ENCODE measurements around the gene TMEM260.
"Not testable (repeated sequence)": the region's sequence is repeated elsewhere in the genome, so short reads cannot be mapped to it uniquely, and the experiment has no call there.

The TMEM260 gene

DNA sequence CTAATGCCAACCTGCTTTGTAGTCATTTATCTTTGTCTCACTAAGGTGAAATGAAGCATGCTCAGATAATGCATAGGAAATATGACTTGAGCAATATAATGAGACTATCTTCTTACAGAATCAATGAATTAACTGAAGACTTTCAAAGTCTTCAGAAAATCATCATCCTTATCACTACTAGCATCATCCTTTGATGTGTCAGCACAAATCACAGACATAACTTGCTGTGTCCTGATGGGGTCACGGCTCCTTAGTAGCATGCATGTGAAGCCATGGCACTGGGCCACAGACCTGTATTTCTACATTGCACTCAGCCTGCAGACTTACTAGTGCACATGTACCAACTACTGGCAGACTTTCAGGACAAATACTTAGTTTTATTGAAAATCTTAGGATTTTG lies 18.9 kb downstream of the TMEM260 start:
- no peak for DNase-seq (ENCODE audit: low read depth in 2 of 2)

DNA sequence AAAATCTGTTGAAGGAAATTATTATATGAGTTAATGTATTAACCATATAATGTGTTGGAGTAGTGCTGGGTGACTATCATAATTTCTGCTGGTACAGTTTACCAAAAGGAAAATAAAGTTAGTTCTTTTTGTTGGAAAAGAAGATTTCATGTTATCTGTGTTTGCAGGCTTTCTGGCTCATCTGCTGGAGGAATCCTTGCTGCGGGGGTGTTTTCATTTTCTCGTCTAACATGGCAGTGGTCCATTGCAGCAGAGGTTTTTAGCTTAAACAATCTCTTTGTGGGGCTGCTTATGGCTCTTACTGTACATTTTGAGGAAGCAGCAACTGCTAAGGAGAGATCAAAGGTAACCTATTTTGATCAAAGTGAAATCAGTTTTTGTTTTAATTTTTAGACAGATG lies 24.1 kb downstream of the TMEM260 start:
- no peak for DNase-seq (ENCODE audit: low read depth in 2 of 2)

DNA sequence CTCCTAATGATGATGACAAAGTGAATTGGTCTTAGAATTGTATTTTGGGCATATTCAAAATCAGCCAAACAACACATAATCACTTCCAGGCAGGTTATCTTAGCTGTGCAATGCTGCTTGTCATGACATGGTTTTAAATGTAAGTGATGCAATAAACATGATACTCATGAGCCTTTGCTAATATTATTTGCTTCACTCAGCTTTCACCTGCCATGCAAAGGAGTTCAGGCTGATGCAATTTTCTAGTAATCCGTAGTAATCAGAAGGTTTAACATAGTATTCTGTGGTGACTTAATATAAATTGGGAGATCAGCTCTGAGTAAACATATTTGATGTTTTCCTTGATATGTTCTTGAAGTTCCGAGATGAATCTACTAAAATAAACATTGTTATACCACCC lies 29.1 kb downstream of the TMEM260 start:
- no peak for DNase-seq (ENCODE audit: low read depth in 2 of 2)

DNA sequence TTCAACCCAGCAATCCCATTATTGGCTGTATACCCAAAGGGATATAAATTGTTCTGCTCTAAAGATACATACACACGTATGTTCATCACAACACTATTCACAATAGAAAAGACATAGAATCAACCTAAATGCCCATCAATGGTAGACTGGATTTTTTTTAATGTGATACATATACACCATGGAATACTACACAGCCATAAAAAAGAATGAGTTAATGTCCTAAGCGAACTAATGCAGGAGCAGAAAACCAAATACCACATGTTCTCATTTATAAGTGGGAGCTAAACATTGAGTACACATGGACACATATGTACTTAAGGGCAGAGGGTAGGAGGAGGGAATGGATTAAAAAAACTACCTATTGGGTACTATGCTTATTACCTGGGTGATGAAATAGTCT lies 32.1 kb downstream of the TMEM260 start:
- DNase-seq (ENCODE audit: low read depth in 2 of 2), result not testable (repeated sequence)

DNA sequence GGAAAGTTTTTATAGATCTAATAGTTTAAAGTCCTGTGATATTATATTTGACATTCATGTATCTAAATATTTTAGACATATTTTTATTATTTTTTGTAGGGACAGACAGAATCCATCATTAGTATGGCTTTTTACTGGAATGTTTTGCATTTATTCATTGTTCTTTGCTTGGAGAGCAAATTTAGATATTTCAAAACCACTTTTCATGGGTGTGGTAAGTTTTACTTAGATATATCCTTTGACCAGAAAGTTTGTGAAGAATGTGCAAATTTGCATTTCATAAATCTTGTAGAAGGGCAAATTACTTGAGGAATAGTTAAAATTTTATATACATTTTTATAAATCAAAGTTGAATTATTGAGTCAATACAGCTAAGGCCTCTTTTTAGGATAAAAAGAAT lies 37.5 kb downstream of the TMEM260 start:
- DNase-seq (ENCODE audit: low read depth in 2 of 2), result no peak

DNA sequence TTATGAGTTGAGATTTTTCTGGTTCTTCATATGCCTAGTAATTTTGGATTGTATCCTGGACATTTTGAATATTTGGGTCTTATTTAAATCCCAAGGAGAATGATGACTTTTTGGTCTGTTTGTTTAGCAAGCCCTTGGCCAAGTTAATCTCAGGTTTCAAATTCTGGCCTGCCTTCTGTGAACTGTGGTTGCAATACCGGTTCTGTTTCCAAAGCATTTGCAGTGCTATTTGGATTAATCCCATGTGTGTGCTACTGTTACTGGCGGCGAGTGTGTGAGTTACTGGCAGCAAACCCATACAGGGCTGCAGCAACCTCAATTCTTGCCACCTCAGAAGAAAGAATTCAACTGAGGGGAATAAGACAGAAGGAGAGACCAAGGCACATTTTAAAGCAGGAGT lies 51.1 kb downstream of the TMEM260 start:
- no peak for DNase-seq (ENCODE audit: low read depth in 2 of 2)

DNA sequence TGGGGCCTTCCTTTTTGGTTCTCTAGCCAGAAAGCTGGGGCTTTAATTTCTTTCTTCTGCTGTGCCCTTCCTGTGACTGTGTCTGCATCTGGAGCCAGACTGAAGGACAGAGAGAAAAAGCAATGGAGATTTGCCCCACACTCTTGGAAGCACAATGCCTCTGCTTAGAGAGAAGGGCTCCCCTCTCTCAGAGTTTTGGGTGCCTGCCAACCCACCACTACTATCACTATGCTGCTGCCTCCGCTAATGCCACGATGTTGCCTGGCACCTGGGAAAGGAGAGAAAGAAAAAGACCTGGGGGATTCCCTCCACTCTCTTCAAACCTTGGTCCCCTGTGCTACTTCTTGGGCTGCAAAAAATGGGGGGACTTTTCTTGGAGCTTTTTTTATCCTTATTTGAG lies 52.6 kb downstream of the TMEM260 start:
- no peak for DNase-seq (ENCODE audit: low read depth in 2 of 2)

DNA sequence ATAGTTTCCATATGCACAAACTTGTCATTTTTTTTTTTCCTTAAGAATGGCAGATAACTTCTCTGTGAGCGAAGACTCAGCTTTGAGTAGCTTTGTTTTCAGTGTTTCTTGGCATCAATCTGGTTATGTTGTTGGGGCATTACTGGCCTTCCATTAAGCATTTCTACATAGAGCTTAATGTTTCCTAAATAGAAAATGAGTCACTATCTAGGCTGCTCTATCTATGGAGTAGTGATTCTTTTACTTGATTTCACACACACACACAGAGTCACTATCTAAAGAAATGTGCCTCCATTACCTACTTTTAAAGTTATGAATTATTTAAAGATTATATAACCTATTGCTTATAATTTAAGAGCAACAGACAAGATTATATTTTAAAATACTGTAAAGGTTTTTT lies 53.9 kb downstream of the TMEM260 start:
- no peak for DNase-seq (ENCODE audit: low read depth in 2 of 2)

DNA sequence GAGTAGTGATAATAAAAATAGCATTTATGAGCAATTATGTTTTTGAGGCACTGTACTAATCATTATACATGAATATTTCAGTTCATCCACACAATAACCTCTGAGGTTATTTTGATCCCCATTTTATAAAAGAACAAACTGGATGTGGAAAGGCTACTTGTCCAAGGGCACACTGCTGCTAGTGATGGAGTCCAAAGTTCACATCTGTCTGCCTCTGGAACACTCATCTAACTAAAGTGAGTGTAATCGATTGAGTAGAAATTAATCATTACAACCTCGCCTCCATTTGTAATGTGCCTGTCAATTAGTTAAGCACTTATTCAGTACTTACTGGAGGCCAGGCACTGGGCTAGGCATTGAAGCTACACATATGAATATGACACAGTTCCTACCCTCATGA lies 55.4 kb downstream of the TMEM260 start:
- no peak for DNase-seq (ENCODE audit: low read depth in 2 of 2)

DNA sequence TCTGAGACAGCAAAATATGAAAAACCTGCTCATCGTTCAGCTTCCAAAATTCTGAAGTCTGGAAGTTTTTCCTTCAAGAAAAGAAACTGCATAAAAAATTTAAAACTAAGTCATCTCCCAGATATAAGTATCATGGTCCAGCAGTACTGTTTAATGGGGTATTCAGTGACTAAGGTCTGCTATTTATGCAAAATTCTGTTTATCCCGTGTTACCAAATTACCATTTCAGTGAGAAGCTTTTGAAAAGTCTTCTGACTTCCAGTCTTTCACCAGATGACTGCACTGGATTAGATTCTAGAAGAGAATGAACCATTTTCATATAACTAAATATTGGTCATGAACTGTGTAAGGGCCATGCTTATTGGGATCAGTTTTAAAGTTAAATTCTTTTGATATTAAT lies 67.9 kb downstream of the TMEM260 start:
- no peak for DNase-seq (ENCODE audit: low read depth in 2 of 2)

DNA sequence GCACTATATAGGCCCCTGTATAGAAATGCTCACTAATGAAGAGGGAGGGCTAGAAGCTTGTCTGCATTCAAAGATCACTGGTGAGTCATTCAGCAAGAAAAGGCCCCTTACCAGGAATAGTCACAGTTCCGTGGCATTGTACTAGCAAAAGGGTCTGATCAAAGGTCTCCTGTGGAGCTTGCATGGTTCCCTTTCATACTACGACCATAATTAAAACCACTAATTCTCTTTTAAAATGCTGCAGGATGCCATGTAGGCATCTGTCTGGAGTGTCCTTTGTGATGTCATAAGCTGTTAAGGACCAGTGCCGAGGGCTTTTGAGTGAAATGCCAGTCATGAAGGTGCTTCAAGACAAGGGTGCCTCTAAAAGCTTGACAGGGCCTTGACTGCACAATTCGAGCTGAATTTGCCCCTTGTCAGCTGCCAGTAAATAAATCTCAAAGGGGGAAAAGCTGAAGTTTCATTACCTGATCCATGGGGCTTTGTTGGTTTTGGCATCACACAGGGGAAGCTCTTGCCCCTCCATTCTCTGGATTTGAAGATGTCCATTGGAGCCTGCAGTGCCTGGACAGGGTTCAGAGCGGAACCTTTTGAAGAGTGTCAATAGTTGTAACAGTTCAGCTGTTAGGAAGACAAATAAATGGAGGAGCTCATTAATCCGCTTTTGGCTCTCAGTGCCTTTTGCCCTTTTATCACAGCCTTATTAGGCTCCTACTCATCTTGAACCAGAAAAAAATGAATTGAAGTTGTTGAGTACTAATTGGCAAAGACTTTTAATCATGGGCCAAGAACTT lies 69.1 kb downstream of the TMEM260 start:
- DNase-seq (ENCODE audit: low read depth in 2 of 2), result no peak

DNA sequence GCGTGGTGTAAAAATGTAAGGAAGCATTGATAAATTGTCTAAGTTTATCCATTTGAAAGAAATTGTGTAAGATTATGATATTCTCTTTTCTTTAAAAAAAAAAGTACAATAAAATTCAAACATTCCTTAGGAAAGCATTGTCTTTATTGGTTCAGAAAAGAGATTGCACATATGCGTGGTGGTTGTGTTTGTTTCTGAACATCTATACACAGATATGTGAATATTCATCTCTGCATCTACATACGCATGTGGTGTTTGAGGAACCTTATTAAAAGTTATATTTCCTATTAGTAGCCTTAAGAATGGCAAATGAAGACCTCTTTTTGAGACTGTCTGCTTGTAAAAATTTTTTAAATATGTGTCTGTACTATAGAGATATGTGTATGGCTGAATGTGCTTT lies 69.8 kb downstream of the TMEM260 start:
- no peak for DNase-seq (ENCODE audit: low read depth in 2 of 2)

DNA sequence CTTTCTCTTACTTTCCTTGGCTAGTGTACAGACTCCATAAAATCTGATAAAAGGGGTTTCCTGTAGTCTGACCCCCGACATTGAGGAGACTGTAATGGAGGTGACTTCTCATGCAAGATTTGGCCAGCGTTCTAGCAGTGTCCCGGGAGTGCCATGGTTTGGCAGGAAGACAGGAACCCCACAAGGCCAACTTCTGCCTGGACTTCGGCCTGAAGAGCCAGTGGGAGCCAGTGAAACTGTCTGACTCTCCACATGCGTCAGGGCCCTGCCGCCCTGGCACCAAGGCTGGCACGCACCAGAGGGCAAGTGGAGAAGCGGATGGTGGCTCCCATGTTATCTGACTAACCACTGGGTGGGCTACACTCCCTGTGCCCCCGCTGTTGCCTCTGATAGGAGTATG lies 70.5 kb downstream of the TMEM260 start:
- DNase-seq (ENCODE audit: low read depth in 2 of 2), result no peak

DNA sequence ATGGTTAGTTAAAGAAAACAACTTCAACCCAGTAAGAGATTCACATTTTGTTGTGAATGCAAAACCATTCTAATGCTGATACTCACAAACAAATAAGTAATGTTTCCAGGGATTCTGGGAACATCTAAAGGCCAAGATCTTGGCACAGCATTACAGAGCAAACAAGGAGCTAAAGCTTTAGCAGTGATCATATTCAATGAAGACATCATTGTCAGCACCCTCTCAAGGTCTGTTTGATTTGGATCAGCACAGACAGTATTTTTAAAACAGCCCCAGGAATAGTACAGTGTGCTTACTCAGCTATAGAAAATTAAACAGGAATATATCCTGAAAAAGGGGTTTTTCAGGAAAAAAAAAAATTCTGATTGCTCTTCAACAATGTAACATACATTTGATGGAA lies 71.4 kb downstream of the TMEM260 start:
- DNase-seq (ENCODE audit: low read depth in 2 of 2), result no peak

DNA sequence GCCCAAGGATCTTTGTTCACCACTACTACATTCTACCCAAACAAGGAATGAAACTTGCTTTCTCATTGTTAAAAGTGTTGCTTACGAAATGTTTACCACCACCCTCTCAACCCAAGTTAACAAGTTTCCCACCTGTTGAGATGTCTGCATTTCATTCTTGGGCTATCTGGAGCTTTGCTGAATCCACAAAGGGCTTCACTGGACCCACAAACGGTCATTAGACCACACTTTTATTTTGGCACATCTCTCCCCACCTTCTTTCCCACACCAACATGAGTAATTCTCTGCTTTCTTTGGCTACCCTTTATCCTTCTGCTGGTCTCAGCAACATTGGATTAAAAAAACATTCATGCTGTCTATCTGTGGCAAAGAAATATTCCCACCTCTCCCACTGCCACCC lies 78.0 kb downstream of the TMEM260 start:
- no peak for DNase-seq (ENCODE audit: low read depth in 2 of 2)

DNA sequence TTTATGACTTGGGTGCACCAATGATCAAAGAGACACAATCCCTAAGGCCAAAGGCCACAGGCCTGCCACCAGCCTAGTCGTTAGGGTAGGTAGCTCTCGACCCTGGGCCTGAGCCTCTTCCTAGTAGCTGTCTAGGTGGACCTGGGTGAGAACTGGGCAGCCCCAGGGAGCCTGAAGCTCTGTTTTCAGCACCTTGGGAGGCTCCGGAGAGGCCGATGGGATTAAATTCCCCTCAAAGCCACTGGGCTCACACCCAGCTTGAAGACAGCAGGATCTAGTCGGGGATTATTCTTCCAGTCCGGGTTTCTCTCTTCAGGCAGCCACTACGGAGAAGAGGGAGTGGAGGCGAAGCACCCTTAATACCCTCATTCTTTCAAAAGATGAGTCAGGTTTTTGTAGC lies 79.8 kb downstream of the TMEM260 start:
- no peak for DNase-seq (ENCODE audit: low read depth in 2 of 2)

DNA sequence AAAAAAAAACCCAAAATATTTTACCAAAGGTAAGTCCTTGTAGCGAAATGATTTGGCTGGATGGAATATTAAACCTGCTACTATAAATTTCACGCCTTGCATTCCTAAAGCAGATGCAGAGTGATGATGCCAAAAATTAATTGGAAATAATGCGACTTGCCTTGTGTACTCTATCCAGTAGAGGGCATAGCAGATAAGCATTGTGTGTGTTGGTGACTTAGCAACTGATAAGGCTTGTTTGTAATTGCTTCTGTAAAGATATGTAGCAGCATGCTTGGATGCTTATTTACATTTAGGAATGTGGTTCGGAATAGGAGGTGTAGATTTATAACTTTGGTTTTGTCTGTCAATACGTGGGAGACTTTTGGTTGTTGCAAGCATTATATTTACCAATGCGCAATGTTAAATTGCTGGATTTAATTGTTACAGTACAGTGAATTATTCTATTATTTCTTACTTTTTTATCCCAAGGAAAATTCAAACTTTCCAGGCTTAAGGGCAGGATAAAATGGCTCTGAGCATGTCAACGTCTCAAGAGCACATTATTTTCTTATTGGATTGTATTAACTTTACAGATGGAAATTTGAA lies 80.5 kb downstream of the TMEM260 start:
- DNase-seq (ENCODE audit: low read depth in 2 of 2), result no peak

DNA sequence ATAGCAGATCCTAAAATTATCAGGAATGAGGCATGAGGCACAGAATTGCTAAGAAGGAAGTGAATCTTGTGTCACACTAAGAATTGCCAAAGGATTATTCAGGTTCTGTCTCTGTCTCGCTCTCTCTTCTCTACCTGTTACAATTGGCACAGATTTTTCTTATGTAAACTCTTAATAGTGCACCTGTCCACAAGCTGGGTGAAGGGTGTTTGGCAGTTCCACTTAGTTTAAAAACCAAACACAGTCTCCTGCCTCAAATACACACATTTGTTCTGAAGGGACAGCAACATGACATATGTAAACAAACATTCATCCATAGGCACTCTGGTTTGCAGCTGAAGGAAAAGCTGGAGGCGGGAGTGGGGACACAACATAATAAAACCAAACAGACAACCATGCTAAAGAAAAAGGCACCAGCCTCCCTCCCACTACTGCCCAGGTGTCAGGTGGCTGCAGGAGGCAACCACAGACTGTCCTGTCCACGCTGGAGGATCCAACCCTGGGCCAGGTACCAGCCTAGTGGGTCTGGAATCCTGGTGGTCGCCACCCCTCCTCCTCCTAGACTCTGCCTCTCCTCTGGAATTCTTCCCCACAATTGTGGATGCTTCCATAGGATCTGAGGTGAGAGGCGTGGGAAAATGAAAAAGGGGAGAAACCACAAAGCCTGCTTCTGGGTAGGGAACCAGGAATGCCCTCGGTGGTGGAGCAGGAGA lies 81.2 kb downstream of the TMEM260 start:
- DNase-seq (ENCODE audit: low read depth in 2 of 2), result no peak

DNA sequence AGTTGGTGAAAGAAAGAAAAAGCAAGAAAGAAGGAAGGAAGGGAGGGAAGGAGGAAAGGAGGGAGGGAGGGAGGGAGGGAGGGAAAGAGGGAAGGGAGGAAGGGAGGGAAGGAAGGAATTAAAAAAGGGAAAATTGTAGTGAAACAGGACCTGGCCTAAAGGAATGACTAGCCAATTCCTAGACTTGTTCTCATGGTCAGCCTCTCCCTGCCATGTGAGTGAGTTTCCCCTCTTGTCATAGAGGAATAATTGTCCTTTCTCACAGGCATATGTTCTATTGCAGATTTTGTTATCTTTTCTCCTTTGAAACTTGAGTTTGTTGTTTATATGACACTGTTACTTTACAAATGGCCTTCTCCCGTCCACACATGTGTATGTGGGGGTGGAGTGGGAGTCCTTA lies 81.9 kb downstream of the TMEM260 start:
- no peak for DNase-seq (ENCODE audit: low read depth in 2 of 2)

DNA sequence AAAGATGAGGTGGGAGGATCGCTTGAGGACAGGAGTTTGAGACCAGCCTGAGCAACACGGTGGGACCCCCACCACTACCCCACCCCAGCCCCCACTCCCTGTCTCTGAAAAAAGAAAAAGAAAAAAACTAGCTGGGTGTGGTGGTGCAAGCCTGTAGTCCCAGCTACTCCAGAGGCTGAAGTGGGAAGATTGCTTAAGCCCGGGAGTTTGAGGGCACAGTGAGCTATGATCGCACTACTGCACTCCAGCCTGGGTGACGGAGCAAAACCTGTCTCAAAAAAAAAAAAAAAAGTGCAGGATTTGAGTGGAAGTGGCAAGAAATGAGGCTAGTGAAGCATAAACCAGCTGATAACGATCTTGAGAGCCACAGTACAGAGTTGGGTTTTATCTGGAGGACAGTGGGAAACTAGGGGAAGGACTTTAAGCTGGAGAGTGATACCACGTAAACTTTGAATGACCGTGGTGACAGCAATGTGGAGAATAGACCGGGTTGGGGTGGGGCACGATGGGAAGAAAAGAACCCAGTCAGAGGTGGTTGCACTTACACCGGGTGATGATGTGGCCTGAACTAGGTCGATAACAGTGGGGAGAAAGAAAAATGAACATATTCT lies 85.3 kb downstream of the TMEM260 start:
- DNase-seq (ENCODE audit: low read depth in 2 of 2), result no peak

DNA sequence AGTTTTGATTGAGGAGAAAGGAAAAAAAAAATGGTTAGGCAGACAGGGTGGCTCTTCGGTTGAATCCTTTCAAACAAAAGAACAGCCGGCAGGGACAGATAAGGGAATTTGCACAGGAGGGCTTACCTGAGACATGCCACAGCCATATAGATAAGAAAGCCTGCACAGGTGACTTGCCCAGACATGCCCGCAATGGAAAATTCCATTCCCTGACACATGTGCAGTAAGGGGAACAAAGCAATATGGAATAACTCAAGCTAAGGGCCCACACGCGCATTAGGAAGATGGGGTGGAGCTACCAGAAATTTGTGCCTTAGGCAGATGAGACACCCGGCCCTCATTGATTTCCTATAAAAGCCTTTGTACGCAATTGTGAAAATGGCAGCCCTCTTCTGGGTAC lies 86.7 kb downstream of the TMEM260 start:
- no peak for DNase-seq (ENCODE audit: low read depth in 2 of 2)

DNA sequence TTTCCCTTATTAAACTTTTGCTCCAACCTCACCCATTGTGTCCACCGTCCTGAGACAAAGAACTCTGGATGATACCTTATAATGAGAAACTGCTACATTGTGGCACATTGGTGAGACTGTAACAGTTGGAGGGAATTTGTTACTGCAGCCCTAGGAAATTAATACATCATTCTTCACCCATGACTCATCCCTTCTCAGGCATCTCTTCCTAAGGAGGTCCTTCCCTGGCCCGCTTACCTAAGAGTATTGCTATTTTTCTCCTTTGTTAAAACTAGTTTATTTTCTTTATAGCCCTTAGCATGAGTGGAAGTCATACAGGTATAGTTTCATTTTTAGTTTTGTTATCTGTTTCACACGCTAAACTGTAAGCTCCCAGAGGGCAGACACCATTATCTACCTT lies 87.1 kb downstream of the TMEM260 start:
- DNase-seq (ENCODE audit: low read depth in 2 of 2), result no peak

DNA sequence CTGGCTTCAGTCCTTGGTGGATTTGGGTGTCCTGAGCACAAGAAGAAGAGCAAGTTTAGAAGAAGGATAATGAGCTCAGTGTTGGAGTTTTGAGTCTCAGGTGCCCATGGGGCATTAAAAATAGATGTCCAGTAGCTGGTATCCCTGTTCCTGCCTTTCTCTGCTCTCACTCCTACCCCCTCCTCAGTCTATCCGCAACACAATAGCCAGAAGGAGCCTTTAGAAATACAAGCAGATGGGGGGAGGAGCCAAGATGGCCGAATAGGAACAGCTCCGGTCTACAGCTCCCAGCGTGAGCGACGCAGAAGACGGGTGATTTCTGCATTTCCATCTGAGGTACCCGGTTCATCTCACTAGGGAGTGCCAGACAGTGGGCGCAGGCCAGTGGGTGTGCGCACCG lies 87.7 kb downstream of the TMEM260 start:
- not testable (repeated sequence) for DNase-seq (ENCODE audit: low read depth in 2 of 2)

Data from stimulated activated CD4-positive, alpha-beta T cell treated with anti-CD3 and anti-CD28 coated beads, Interleukin-1b, Interleukin-23, amount 100 ng/mL, for 1 hour (primary cell).